H1 (cell line): ENCODE measurements around the gene GPR17. TPM values are rescaled to one million over a fixed set of nuclear protein-coding genes. Genes with fewer than 3 reads are reported as not detected.

ENCODE experiments used
- CTCF ChIA-PET: fragments of 300-600 bp; sonication (Branson Sonifier 250); formaldehyde crosslinking; loops from one replicate; lab custom pipeline; 2021; ENCODE audit not compliant: partially characterized antibody; lab: Charles Lee
- POLR2A ChIA-PET: fragments of 300-600 bp; sonication (Branson Sonifier 250); formaldehyde crosslinking; loops from one replicate; lab custom pipeline; 2021; ENCODE audit warnings: inconsistent platforms; ENCODE audit not compliant: partially characterized antibody; lab: Charles Lee
- DNase-seq, 2 experiments: peaks; one replicate each; pipeline versions ENCODE4 v3.0.0 to v3.0.0-alpha.2; 2010 to 2022; ENCODE audit warnings: low spot score in 2 of 2, low read depth in 1 of 2, mixed read lengths in 1 of 2
- FAIRE-seq: peaks from 2 replicates; lab custom pipeline; 2011; peaks lifted over from hg19 to GRCh38; lab: Jason Lieb, UNC
- H2AFZ ChIP-seq: 2 replicates; pipeline ENCODE4 v1.8.1; 2012; ENCODE audit warnings: low read length, inconsistent platforms
- H2AK5ac ChIP-seq: 2 replicates; pipeline ENCODE4 v1.6.1; 2013; ENCODE audit warnings: low read depth, low read length
- H2BK120ac ChIP-seq: replicated peaks from 2 replicates; pipeline ENCODE3; 2013; ENCODE audit warnings: low read depth, low read length, inconsistent platforms
- H2BK12ac ChIP-seq: 2 replicates; pipeline ENCODE4 v1.6.1; 2013; ENCODE audit warnings: low read depth, low read length
- H2BK15ac ChIP-seq: 2 replicates; pipeline ENCODE4 v1.6.1; 2013; ENCODE audit warnings: low read length
- H2BK20ac ChIP-seq: 2 replicates; pipeline ENCODE4 v1.6.1; 2013; ENCODE audit warnings: low read length
- H2BK5ac ChIP-seq: 2 replicates; pipeline ENCODE4 v1.6.1; 2013; ENCODE audit warnings: low read depth, low read length
- H3K14ac ChIP-seq: 2 replicates; pipeline ENCODE4 v1.6.1; 2013; ENCODE audit warnings: inconsistent platforms; ENCODE audit not compliant: insufficient read length
- H3K18ac ChIP-seq: 2 replicates; pipeline ENCODE4 v1.6.1; 2013; ENCODE audit warnings: low read length; ENCODE audit errors: extremely low read depth
- H3K23ac ChIP-seq: 2 replicates; pipeline ENCODE4 v1.6.1; 2013; ENCODE audit warnings: inconsistent platforms; ENCODE audit not compliant: insufficient read length
- H3K23me2 ChIP-seq: 2 replicates; pipeline ENCODE4 v1.6.1; 2013; ENCODE audit warnings: low read depth, low read length
- H3K27ac ChIP-seq: 2 replicates; pipeline ENCODE4 v1.6.1; 2011; ENCODE audit warnings: low read depth, low read length, inconsistent platforms
- H3K27me3 ChIP-seq, 4 experiments: replicated peaks in 1 of 4; 1 replicate in 1 of 4; 2 replicates in 3 of 4; pipeline versions ENCODE4 v1.6.1 to v1.8.1; 2011 to 2013; ENCODE audit warnings: low read length in 3 of 4, mild to moderate bottlenecking in 3 of 4, inconsistent platforms in 2 of 4, mixed read lengths in 2 of 4, moderate library complexity in 1 of 4; ENCODE audit not compliant: control insufficient read depth in 3 of 4, insufficient read depth in 3 of 4; ENCODE audit errors: extremely low read depth in 1 of 4
- H3K36me3 ChIP-seq, 4 experiments: 2 replicates each; pipeline versions ENCODE4 v1.6.1 to v1.8.1; 2011 to 2013; ENCODE audit warnings: mild to moderate bottlenecking in 4 of 4, low read length in 3 of 4, moderate library complexity in 2 of 4, control low read depth in 1 of 4, inconsistent platforms in 1 of 4; ENCODE audit not compliant: insufficient read depth in 4 of 4, control insufficient read depth in 2 of 4
- H3K4ac ChIP-seq: replicated peaks from 2 replicates; pipeline ENCODE3; 2013; ENCODE audit warnings: low read length, low read depth, mixed read lengths, inconsistent platforms; ENCODE audit not compliant: insufficient read length
- H3K4me1 ChIP-seq, 4 experiments: replicated peaks in 1 of 4; 1 replicate in 1 of 4; 2 replicates in 3 of 4; pipeline versions ENCODE4 v1.6.1 to v1.8.1; 2011 to 2013; ENCODE audit warnings: low read length in 3 of 4, inconsistent platforms in 2 of 4, mixed read lengths in 1 of 4; ENCODE audit not compliant: insufficient read depth in 4 of 4, control insufficient read depth in 3 of 4
- H3K4me2 ChIP-seq, 2 experiments: 2 replicates each; pipeline versions ENCODE4 v1.6.1 to v1.8.1; 2011 to 2013; ENCODE audit warnings: low read depth in 2 of 2, low read length in 2 of 2, control low read depth in 1 of 2, inconsistent platforms in 1 of 2, mild to moderate bottlenecking in 1 of 2; ENCODE audit not compliant: insufficient read depth in 1 of 2
- H3K4me3 ChIP-seq, 4 experiments: fragments of 200-600, 300-600 bp in 1 of 4; sonication (generic), shearing (Covaris generic), sonication (Bioruptor Twin) in 1 of 4; 2 replicates each; pipeline versions ENCODE4 v1.5.1 to v1.8.1; 2011 to 2016; ENCODE audit warnings: low read length in 4 of 4, low read depth in 3 of 4, control low read depth in 2 of 4, inconsistent platforms in 2 of 4, mild to moderate bottlenecking in 2 of 4, mixed read lengths in 1 of 4, moderate library complexity in 1 of 4; ENCODE audit not compliant: insufficient read depth in 2 of 4; ENCODE audit errors: extremely low read depth in 1 of 4
- H3K56ac ChIP-seq: replicated peaks from 2 replicates; pipeline ENCODE3; 2013; ENCODE audit warnings: low read depth, mild to moderate bottlenecking, mixed read lengths, low read length, inconsistent platforms; ENCODE audit not compliant: insufficient read length
- H3K79me1 ChIP-seq: 2 replicates; pipeline ENCODE4 v1.6.1; 2013; ENCODE audit warnings: low read depth, low read length, control low read depth
- H3K79me2 ChIP-seq, 2 experiments: 2 replicates each; pipeline versions ENCODE4 v1.6.1 to v1.8.1; 2012 to 2013; ENCODE audit warnings: low read length in 2 of 2, mild to moderate bottlenecking in 2 of 2, inconsistent platforms in 1 of 2; ENCODE audit not compliant: insufficient read depth in 2 of 2, control insufficient read depth in 1 of 2
- H3K9ac ChIP-seq, 4 experiments: replicated peaks in 1 of 4; 1 replicate in 1 of 4; 2 replicates in 3 of 4; pipeline versions ENCODE4 v1.6.1 to v1.8.1; 2011 to 2013; ENCODE audit warnings: low read depth in 3 of 4, low read length in 3 of 4, control low read depth in 2 of 4, mild to moderate bottlenecking in 2 of 4, moderate library complexity in 2 of 4, inconsistent platforms in 1 of 4; ENCODE audit errors: extremely low read depth in 1 of 4
- H3K9me3 ChIP-seq, 2 experiments: 2 replicates each; pipeline versions ENCODE4 v1.6.1 to v1.8.1; 2012 to 2013; ENCODE audit warnings: mild to moderate bottlenecking in 2 of 2, moderate library complexity in 2 of 2, control low read depth in 1 of 2, inconsistent platforms in 1 of 2, low read depth in 1 of 2, low read length in 1 of 2, mixed read lengths in 1 of 2; ENCODE audit not compliant: insufficient read depth in 2 of 2
- H4K20me1 ChIP-seq, 2 experiments: replicated peaks in 1 of 2; 2 replicates each; pipeline versions ENCODE3 to v1.8.1; 2011 to 2013; ENCODE audit warnings: inconsistent platforms in 2 of 2, low read length in 2 of 2, mild to moderate bottlenecking in 1 of 2; ENCODE audit not compliant: insufficient read depth in 2 of 2, control insufficient read depth in 1 of 2
- H4K5ac ChIP-seq: 2 replicates; pipeline ENCODE4 v1.6.1; 2013; ENCODE audit warnings: low read length, low read depth, mixed read lengths, inconsistent platforms; ENCODE audit not compliant: insufficient read length
- H4K8ac ChIP-seq: 2 replicates; pipeline ENCODE4 v1.8.0; 2013; ENCODE audit warnings: mild to moderate bottlenecking, moderate library complexity, low read length, inconsistent platforms; ENCODE audit not compliant: insufficient read depth; ENCODE audit errors: extremely low read depth
- H4K91ac ChIP-seq: replicated peaks from 2 replicates; pipeline ENCODE3; 2013; ENCODE audit warnings: low read length, mixed read lengths, inconsistent platforms; ENCODE audit not compliant: insufficient read length
- ASH2L ChIP-seq: fragments of 200-600, 300-600 bp; sonication (generic); IDR thresholded peaks from one replicate; pipeline ENCODE4 v1.7.1; 2017; ENCODE audit warnings: low read length
- CBX8 ChIP-seq: fragments of 300-800, 300-1000 bp; sonication (generic); IDR thresholded peaks from 2 replicates; pipeline ENCODE4 v1.7.1; 2016; ENCODE audit warnings: low read depth, low read length, borderline replicate concordance
- CTBP2 ChIP-seq: IDR thresholded peaks from 2 replicates; pipeline ENCODE4 v1.7.0; 2011; ENCODE audit warnings: borderline replicate concordance, mild to moderate bottlenecking, moderate library complexity, mixed read lengths, low read length; ENCODE audit not compliant: insufficient read depth, insufficient read length
- GTF2F1 ChIP-seq: IDR thresholded peaks from 2 replicates; pipeline ENCODE4 v1.6.1; 2012; ENCODE audit warnings: low read depth, low read length, improper control_type of control experiment, borderline replicate concordance
- HDAC6 ChIP-seq: IDR thresholded peaks from one replicate; pipeline ENCODE4 v1.7.1; 2012; ENCODE audit warnings: low read depth, mild to moderate bottlenecking, inconsistent platforms, low read length, moderate library complexity
- MAFK ChIP-seq: IDR thresholded peaks from 2 replicates; pipeline ENCODE4 v1.6.1; 2012; ENCODE audit warnings: low read depth, mild to moderate bottlenecking, improper control_type of control experiment, low read length
- POU5F1 ChIP-seq: IDR thresholded peaks from 2 replicates; pipeline ENCODE4 v1.6.1; 2011; ENCODE audit warnings: low read depth, mild to moderate bottlenecking, low read length, moderate library complexity
- RBBP5 ChIP-seq: IDR thresholded peaks from 2 replicates; pipeline ENCODE4 v1.7.1; 2012; ENCODE audit warnings: low read depth, mild to moderate bottlenecking, inconsistent platforms, low read length, moderate library complexity, borderline replicate concordance
- RFX5 ChIP-seq: IDR thresholded peaks from 2 replicates; pipeline ENCODE4 v1.6.1; 2011; ENCODE audit warnings: low read depth, low read length, improper control_type of control experiment, borderline replicate concordance
- RXRA ChIP-seq: IDR thresholded peaks from 2 replicates; pipeline ENCODE4 v1.6.1; 2011; ENCODE audit warnings: low read depth, mild to moderate bottlenecking, low read length, moderate library complexity; ENCODE audit not compliant: insufficient read depth
- ZNF274 ChIP-seq: IDR thresholded peaks from 2 replicates; pipeline ENCODE4 v1.7.0; 2012; ENCODE audit warnings: low read length, borderline replicate concordance; ENCODE audit errors: extremely low read depth
- WGBS, 2 experiments: shearing (Covaris generic) in 1 of 2; methylation state at CpG; one replicate each; pipeline versions ENCODE4 v1.1.6 to v1.1.7; 2013 to 2015; ENCODE audit warnings: low lambda C conversion rate in 2 of 2, mixed read lengths in 2 of 2, inconsistent platforms in 1 of 2, low coverage in 1 of 2, missing lambda C conversion rate in 1 of 2; ENCODE audit not compliant: insufficient replicate concordance in 2 of 2, insufficient coverage in 1 of 2, insufficient read length in 1 of 2; ENCODE audit errors: extremely low coverage in 1 of 2, missing lambda C conversion rate in 1 of 2; 5-methylcytosine and 5-hydroxymethylcytosine counted together
- polyA plus RNA-seq, 7 experiments: library from polyadenylated mRNA; depleted of rRNA in 3 of 7; stranded (reverse) in 5 of 7; unstranded in 2 of 7; fragments of >200 nt in 5 of 7; fragments of 200-250 nt in 2 of 7; gene quantifications; 1 replicate in 5 of 7; 2 replicates in 1 of 7; 4 replicates in 1 of 7; pipeline versions ENCODE4 v1.2.1 to v1.2.3, GENCODE V29; 2011 to 2013; ENCODE audit warnings: missing spikeins in 2 of 7, mixed read lengths in 2 of 7
- total RNA-seq: library from RNA; stranded (reverse); fragmentation: NEBNext Ultra II Directional; extraction: Animal tissue kit (Norgen Biotek cat#: 25700); gene quantifications from 2 replicates; pipeline ENCODE4 v1.2.1, GENCODE V29; 2021
- TF ChIP-seq, protein P1 (sequence below), 3 experiments: IDR thresholded peaks; 1 replicate in 2 of 3; 2 replicates in 1 of 3; pipeline versions ENCODE4 v1.5.1 to v1.6.1; 2011; ENCODE audit warnings: low read length in 3 of 3, mild to moderate bottlenecking in 3 of 3, inconsistent platforms in 2 of 3, low read depth in 1 of 3, moderate library complexity in 1 of 3; ENCODE audit not compliant: insufficient read depth in 1 of 3; ENCODE audit errors: control extremely low read depth in 1 of 3

The GPR17 gene
- total and polyA plus RNA-seq, 2 of the 8 experiments (the other 6 are each of a cell fraction or from before 2014, with no cell fraction given): 0.03 TPM; not detected in 1

DNA sequence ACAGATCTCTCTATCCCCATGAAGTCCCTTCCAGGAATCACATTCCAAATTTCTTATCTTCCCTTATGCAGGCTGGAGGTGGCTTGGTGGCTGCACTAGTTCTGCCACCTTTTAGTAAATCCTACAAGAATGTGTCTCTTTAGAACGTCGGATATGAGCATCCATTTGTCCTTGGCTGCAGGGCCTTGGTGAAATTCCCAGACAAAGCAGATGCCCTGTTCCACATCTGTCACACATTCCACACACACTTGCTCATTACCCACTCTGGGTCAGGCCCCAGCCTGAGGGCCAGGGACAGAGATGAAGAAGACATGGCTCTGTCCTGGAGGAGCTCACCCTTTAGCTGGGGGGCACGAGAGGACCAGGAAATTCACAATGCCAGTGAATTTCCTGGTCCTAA, 31.2 kb upstream of the GPR17 start:
- H3K18ac ChIP-seq: no peak overlapping the region
- WGBS, 2 experiments: 89% methylated on average over 3 of the region's 3 CpGs; no CpG with 5 or more reads in 1 of the 2 experiments
- no peak overlapping the region for H2BK20ac ChIP-seq
- POLR2A ChIA-PET: no interaction called here
- H3K23ac ChIP-seq: no peak overlapping the region
- no peak overlapping the region for H3K14ac ChIP-seq
- no peak overlapping the region for H2BK5ac ChIP-seq
- no peaks in the 10 kb centered on the region; a peak in 2 of 4 replicates for H3K9me3 ChIP-seq
- H2BK12ac ChIP-seq: no peak overlapping the region
- H3K56ac ChIP-seq: no peak overlapping the region
- FAIRE-seq: no peak
- no peak overlapping the region for H3K4me3 ChIP-seq
- H3K23me2 ChIP-seq: no peaks in the 10 kb centered on the region
- no peaks in the 10 kb centered on the region for H4K20me1 ChIP-seq
- no peak overlapping the region for H3K4ac ChIP-seq
- no peaks in the 10 kb centered on the region for H3K79me1 ChIP-seq
- no peak overlapping the region for H3K9ac ChIP-seq
- H3K36me3 ChIP-seq: no peaks in the 10 kb centered on the region
- DNase-seq: peak in 1 of 2 experiments; percentile 11
- CTCF ChIA-PET: interaction anchor here (0.9 to 1.7 kb wide), 10 partner anchors 10 to 61 kb away, joined by 3 to 9 read pairs (median 3); partner anchors contain the start of gene LIMS2
- no peak overlapping the region for H3K27ac ChIP-seq
- no peak overlapping the region for H2AFZ ChIP-seq
- no peak overlapping the region for H2BK15ac ChIP-seq
- no peak overlapping the region for H3K4me2 ChIP-seq
- no peaks in the 10 kb centered on the region for H3K79me2 ChIP-seq
- H4K8ac ChIP-seq: no peak overlapping the region
- H2AK5ac ChIP-seq: no peak overlapping the region
- H4K5ac ChIP-seq: no peak overlapping the region
- no peaks in the 10 kb centered on the region for H3K27me3 ChIP-seq
- H2BK120ac ChIP-seq: no peak overlapping the region
- H4K91ac ChIP-seq: no peak overlapping the region
- no peaks in the 10 kb centered on the region; a peak in 1 of 7 replicates for H3K4me1 ChIP-seq
- TF ChIP-seq HDAC6: no peak
- no peak for TF ChIP-seq RXRA
- no peak for TF ChIP-seq RBBP5
- TF ChIP-seq, protein P1, sequence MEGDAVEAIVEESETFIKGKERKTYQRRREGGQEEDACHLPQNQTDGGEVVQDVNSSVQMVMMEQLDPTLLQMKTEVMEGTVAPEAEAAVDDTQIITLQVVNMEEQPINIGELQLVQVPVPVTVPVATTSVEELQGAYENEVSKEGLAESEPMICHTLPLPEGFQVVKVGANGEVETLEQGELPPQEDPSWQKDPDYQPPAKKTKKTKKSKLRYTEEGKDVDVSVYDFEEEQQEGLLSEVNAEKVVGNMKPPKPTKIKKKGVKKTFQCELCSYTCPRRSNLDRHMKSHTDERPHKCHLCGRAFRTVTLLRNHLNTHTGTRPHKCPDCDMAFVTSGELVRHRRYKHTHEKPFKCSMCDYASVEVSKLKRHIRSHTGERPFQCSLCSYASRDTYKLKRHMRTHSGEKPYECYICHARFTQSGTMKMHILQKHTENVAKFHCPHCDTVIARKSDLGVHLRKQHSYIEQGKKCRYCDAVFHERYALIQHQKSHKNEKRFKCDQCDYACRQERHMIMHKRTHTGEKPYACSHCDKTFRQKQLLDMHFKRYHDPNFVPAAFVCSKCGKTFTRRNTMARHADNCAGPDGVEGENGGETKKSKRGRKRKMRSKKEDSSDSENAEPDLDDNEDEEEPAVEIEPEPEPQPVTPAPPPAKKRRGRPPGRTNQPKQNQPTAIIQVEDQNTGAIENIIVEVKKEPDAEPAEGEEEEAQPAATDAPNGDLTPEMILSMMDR (IDR thresholded peaks at IDR 0.05; ENCODE audit: control extremely low read depth in 1 of 3, insufficient read depth in 1 of 3, low read depth in 1 of 3, low read length in 3 of 3): no peak
- no peak for TF ChIP-seq MAFK
- no peak for TF ChIP-seq GTF2F1
- no peak for TF ChIP-seq ASH2L
- TF ChIP-seq CBX8: no peak
- no peak for TF ChIP-seq POU5F1
- TF ChIP-seq RFX5: no peak
- no peak for TF ChIP-seq CTBP2
- TF ChIP-seq ZNF274: no peak
